PFSK-1 (cell line): ENCODE data around the gene SLC24A3.

Source experiments
- FOXP2 ChIP-seq: optimal IDR thresholded peaks from 2 replicates; pipeline ENCODE3; 2011; ENCODE audit warnings: borderline replicate concordance, control low read depth, inconsistent platforms; ENCODE audit not compliant: insufficient read depth; ENCODE audit errors: extremely low read length, extremely low read depth
- POLR2AphosphoS5 ChIP-seq: IDR thresholded peaks from 2 replicates; pipeline ENCODE4 v1.6.1; 2012; ENCODE audit warnings: low read depth, mild to moderate bottlenecking, control low read depth, low read length, moderate library complexity
- REST ChIP-seq, 2 experiments: IDR thresholded peaks; 2 replicates each; pipeline versions ENCODE4 v1.6.1 to v1.8.0; 2011 to 2012; ENCODE audit warnings: low read depth in 2 of 2, low read length in 2 of 2, control low read depth in 1 of 2, inconsistent platforms in 1 of 2, mild to moderate bottlenecking in 1 of 2, moderate library complexity in 1 of 2; ENCODE audit not compliant: insufficient read depth in 1 of 2
- SIN3A ChIP-seq: IDR thresholded peaks from 2 replicates; pipeline ENCODE4 v1.6.1; 2012; ENCODE audit warnings: mild to moderate bottlenecking, low read length, moderate library complexity, borderline replicate concordance; ENCODE audit not compliant: insufficient read depth
- TAF1 ChIP-seq: IDR thresholded peaks from 2 replicates; pipeline ENCODE4 v1.6.1; 2012; ENCODE audit warnings: low read length, control low read depth, borderline replicate concordance; ENCODE audit not compliant: insufficient read depth

The SLC24A3 gene

GRCh38 chr20:19710336-19711120, 498.1 kb downstream of the SLC24A3 start:
- TF ChIP-seq SIN3A (no peak), TAF1 (peak; percentile 19; the same call in 1 of the 2 replicates)

GRCh38 chr20:19711126-19711525, 498.7 kb downstream of the SLC24A3 start:
- TF ChIP-seq REST (IDR thresholded peaks at IDR 0.05; ENCODE audit: insufficient read depth in 1 of 2, low read depth in 2 of 2, low read length in 2 of 2) (no peak), SIN3A (no peak), FOXP2 (no peak), POLR2AphosphoS5 (no peak), TAF1 (no peak)

GRCh38 chr20:19712721-19713260, 500.3 kb downstream of the SLC24A3 start:
- TF ChIP-seq POLR2AphosphoS5: no peak
- no peak for TF ChIP-seq TAF1
- TF ChIP-seq FOXP2: no peak
- no peak for TF ChIP-seq REST (IDR thresholded peaks at IDR 0.05; ENCODE audit: insufficient read depth in 1 of 2, low read depth in 2 of 2, low read length in 2 of 2)
- no peak for TF ChIP-seq SIN3A

GRCh38 chr20:19713822-19714578, 501.6 kb downstream of the SLC24A3 start:
- TF ChIP-seq TAF1 (no peak), REST (IDR thresholded peaks at IDR 0.05; ENCODE audit: insufficient read depth in 1 of 2, low read depth in 2 of 2, low read length in 2 of 2) (no peak), POLR2AphosphoS5 (no peak), FOXP2 (no peak), SIN3A (no peak)

- no peak for TF ChIP-seq TAF1
- TF ChIP-seq POLR2AphosphoS5: no peak
- no peak for TF ChIP-seq SIN3A
- TF ChIP-seq REST (IDR thresholded peaks at IDR 0.05; ENCODE audit: insufficient read depth in 1 of 2, low read depth in 2 of 2, low read length in 2 of 2): no peak
- TF ChIP-seq FOXP2: no peak
These were observed 502.1 kb downstream of the SLC24A3 start for GRCh38 chr20:19714579-19714840.
